ENCODE measurements around the gene KRT7.

The KRT7 gene

GRCh38 chr12:52279422-52280318 is 46.6 kb downstream of the KRT7 start:
- H3K9ac ChIP-seq (ENCODE audit: low read length): no peak overlapping the region
- peak overlapping the region; percentile 60; the same call in 1 of the 2 replicates for H3K4me2 ChIP-seq (ENCODE audit: low read depth, low read length)
- DNase-seq: no peak

GRCh38 chr12:52280319-52280795 is 47.3 kb downstream of the KRT7 start:
- no peaks in the 10 kb centered on the region for H3K4me1 ChIP-seq (ENCODE audit: low read length)
- no peak overlapping the region for H3K4me2 ChIP-seq (ENCODE audit: low read depth, low read length)
- H3K9me2 ChIP-seq (replicated peaks; ENCODE audit: insufficient read depth, low read length): no peaks in the 10 kb centered on the region
- peaks cover 20% of the 10 kb centered on the region; the same call in 1 of the 2 replicates for H3K27me3 ChIP-seq (replicated peaks; ENCODE audit: insufficient read depth, low read length)
- no peaks in the 10 kb centered on the region for H3K36me3 ChIP-seq (replicated peaks; ENCODE audit: insufficient read depth, low read length)
- H3K79me2 ChIP-seq (ENCODE audit: low read length): no peaks in the 10 kb centered on the region
- H3K9ac ChIP-seq (ENCODE audit: low read length): no peak overlapping the region
- DNase-seq: no peak
- H3K4me3 ChIP-seq (ENCODE audit: low read length): no peak overlapping the region
- H4K20me1 ChIP-seq (ENCODE audit: insufficient read depth, low read length): no peaks in the 10 kb centered on the region
- H3F3A ChIP-seq (ENCODE audit: insufficient read depth, low read length): no peaks in the 10 kb centered on the region
- no peak overlapping the region for H3K27ac ChIP-seq (ENCODE audit: low read length)
- TF ChIP-seq EZH2 (optimal IDR thresholded peaks at IDR 0.05; ENCODE audit: low read depth, low read length): no peak
- TF ChIP-seq EZH2phosphoT487 (IDR thresholded peaks at IDR 0.05; ENCODE audit: low read length): no peak
- H2AFZ ChIP-seq (ENCODE audit: low read length): no peak overlapping the region
- no peaks in the 10 kb centered on the region for H3K9me3 ChIP-seq (replicated peaks; ENCODE audit: insufficient read depth, low read length)

More at GRCh38 chr12:52279422-52280318, 46.6 kb downstream of the KRT7 start:
- no peaks in the 10 kb centered on the region for H3K9me3 ChIP-seq (replicated peaks; ENCODE audit: insufficient read depth, low read length)
- H3K27me3 ChIP-seq (replicated peaks; ENCODE audit: insufficient read depth, low read length): peaks cover 20% of the 10 kb centered on the region; the same call in 1 of the 2 replicates
- TF ChIP-seq EZH2phosphoT487 (IDR thresholded peaks at IDR 0.05; ENCODE audit: low read length) (no peak), EZH2 (optimal IDR thresholded peaks at IDR 0.05; ENCODE audit: low read depth, low read length) (no peak), CTCF (IDR thresholded peaks at IDR 0.05; ENCODE audit: low read length) (no peak)
- no peaks in the 10 kb centered on the region for H3K79me2 ChIP-seq (ENCODE audit: low read length)
- H3F3A ChIP-seq (ENCODE audit: insufficient read depth, low read length): no peaks in the 10 kb centered on the region
- H3K4me3 ChIP-seq (ENCODE audit: low read length): no peak overlapping the region
- H4K20me1 ChIP-seq (ENCODE audit: insufficient read depth, low read length): no peaks in the 10 kb centered on the region
- no peak overlapping the region for H3K27ac ChIP-seq (ENCODE audit: low read length)
- no peaks in the 10 kb centered on the region for H3K4me1 ChIP-seq (ENCODE audit: low read length)
- H3K9me2 ChIP-seq (replicated peaks; ENCODE audit: insufficient read depth, low read length): no peaks in the 10 kb centered on the region
- H2AFZ ChIP-seq (ENCODE audit: low read length): no peak overlapping the region
- H3K36me3 ChIP-seq (replicated peaks; ENCODE audit: insufficient read depth, low read length): no peaks in the 10 kb centered on the region

GRCh38 chr12:52280796-52281560 is 47.9 kb downstream of the KRT7 start:
- no peaks in the 10 kb centered on the region for H3K9me3 ChIP-seq (replicated peaks; ENCODE audit: insufficient read depth, low read length)
- no peaks in the 10 kb centered on the region for H3K4me1 ChIP-seq (ENCODE audit: low read length)
- no peak overlapping the region for H3K9ac ChIP-seq (ENCODE audit: low read length)
- H3K4me3 ChIP-seq (ENCODE audit: low read length): no peak overlapping the region
- TF ChIP-seq CTCF (IDR thresholded peaks at IDR 0.05; ENCODE audit: low read length): no peak
- TF ChIP-seq EZH2phosphoT487 (IDR thresholded peaks at IDR 0.05; ENCODE audit: low read length): no peak
- H3K79me2 ChIP-seq (ENCODE audit: low read length): no peaks in the 10 kb centered on the region
- no peaks in the 10 kb centered on the region for H4K20me1 ChIP-seq (ENCODE audit: insufficient read depth, low read length)
- H3F3A ChIP-seq (ENCODE audit: insufficient read depth, low read length): no peaks in the 10 kb centered on the region
- no peaks in the 10 kb centered on the region for H3K36me3 ChIP-seq (replicated peaks; ENCODE audit: insufficient read depth, low read length)
- H2AFZ ChIP-seq (ENCODE audit: low read length): no peak overlapping the region
- peaks cover 20% of the 10 kb centered on the region; the same call in 1 of the 2 replicates for H3K27me3 ChIP-seq (replicated peaks; ENCODE audit: insufficient read depth, low read length)
- no peak for DNase-seq
- no peaks in the 10 kb centered on the region for H3K9me2 ChIP-seq (replicated peaks; ENCODE audit: insufficient read depth, low read length)
- no peak overlapping the region for H3K4me2 ChIP-seq (ENCODE audit: low read depth, low read length)
- no peak overlapping the region for H3K27ac ChIP-seq (ENCODE audit: low read length)
